Middle frontal gyrus (tissue), 1 donor: ENCODE results near the gene SHH.
"Not testable (repeated sequence)": the region's sequence is repeated elsewhere in the genome, so short reads cannot be mapped to it uniquely, and the experiment has no call there.

Source experiments
- DNase-seq: peaks from one replicate; pipeline ENCODE4 v3.0.0-alpha.2; 2015; ENCODE audit warnings: low spot score; ENCODE audit errors: extremely low spot score

Gene SHH

GRCh38 chr7:155843426-155844018 lies 31.3 kb upstream of the SHH start:
- DNase-seq: no peak

GRCh38 chr7:155842496-155843265 lies 30.4 kb upstream of the SHH start:
- no peak for DNase-seq

GRCh38 chr7:155840909-155841308 lies 28.6 kb upstream of the SHH start:
- DNase-seq: no peak

DNA sequence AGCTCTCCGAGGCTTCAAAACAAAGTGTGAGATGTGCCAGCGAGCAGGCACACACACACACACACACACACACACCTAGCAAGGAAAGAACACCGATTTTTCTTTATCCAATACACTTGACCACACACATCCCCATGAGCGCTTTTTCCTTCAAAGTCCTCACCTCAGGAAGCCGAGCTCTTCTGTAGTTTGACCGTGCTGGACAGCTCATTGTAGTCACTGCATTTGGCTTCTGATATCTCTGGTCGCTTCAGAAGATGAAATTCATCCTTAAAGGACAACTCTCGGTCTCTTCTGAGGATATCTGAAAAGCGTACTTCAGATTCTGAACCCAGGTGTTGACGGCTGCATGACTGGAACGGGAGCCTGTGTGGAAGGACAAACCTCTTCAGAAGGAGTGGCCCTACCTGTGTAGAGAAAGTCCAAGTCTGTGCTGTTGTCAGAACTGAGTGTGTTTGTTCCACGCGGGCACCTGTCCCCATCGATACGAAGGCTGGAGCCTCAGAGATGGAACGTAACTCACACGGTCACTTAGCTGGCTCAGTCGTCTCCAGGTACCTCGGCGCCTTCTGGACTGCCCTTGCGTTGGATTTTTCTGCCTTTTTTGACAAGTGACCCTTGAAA lies 28.1 kb upstream of the SHH start:
- no peak for DNase-seq

DNA sequence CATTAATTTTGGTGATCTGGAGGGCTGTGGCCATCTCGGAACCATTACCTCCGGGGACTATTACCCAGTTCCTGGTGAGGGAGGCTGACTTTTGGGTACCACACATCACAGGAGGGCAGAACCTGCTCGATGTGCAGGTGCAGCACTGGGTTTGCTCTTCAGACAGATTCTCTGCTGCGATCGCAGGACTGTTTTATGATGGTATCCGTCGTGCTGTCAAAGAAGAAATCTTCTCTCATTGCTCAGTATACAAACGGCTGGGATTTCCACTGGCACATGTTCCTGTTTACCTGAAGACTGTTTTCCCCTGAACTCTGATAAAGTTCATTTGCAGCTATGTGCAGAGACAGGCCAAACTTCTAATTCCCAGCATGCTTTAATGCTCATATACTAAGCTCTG lies 27.2 kb upstream of the SHH start:
- DNase-seq: no peak

DNA sequence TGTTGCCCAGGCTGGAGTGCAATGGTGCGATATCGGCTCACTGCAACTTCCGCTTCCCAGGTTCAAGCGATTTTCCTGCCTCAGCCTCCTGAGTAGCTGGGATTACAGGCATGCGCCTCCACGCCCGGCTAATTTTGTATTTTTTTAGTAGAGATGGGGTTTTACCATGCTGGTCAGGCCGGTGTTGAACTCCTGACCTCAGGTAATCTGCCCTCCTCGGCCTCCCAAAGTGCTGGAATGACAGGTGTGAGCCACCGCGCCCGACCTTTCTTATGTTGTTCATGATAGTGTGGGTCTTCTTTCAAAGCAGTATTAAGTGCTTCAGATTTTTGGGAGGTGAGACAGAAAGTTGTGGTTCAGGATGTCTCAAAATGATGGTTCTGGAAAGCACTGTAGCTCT lies 26.0 kb upstream of the SHH start:
- DNase-seq: not testable (repeated sequence)

GRCh38 chr7:155837126-155837479 lies 24.8 kb upstream of the SHH start:
- DNase-seq: no peak

DNA sequence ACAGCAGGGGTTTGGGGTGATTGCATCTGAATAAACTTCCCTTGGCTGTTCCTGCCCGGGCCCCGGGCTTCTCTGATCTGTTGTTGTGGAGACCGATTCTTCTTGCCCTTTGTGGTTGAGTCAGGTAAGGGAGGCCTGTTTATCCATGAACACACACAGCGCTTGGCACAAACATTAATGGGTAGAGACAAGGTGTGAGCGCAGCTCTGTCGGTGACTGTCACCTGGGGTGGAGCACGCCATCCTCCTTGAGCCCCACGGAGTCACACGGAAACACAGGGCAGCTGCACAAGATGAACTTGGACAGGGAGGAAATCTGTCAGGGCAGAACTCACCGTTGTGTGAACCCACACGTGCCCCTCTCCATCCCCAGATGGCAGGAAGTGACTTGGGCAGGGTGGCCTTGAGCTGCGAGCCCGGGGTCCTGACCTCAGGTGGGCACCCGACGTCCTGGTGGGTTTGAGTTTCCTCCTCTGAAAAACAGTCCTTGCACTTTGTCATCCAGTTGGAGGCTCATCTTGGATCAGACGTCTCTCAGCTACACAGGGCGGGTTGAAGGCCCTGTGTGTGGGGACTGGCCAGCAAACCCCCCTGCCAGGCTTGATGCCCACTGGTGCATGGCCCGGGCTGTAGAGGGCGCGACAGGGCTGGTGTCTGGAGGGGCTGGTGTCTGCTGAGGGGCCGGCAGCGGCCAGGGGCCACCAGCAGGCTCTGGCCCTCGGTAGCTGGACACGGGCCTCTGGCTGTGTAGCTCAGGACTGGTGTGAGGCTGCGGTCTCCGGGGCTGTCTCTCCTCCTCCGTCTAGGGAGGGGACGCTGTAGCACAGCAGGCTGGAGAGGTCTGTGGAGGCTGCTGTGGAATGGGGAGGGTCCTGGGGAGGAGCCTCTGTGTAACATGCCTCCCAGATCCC lies 24.2 kb upstream of the SHH start:
- DNase-seq: no peak

GRCh38 chr7:155835446-155836215 lies 23.4 kb upstream of the SHH start:
- DNase-seq: no peak

- no peak for DNase-seq
These were observed 22.3 kb upstream of the SHH start for GRCh38 chr7:155834486-155835048.

DNA sequence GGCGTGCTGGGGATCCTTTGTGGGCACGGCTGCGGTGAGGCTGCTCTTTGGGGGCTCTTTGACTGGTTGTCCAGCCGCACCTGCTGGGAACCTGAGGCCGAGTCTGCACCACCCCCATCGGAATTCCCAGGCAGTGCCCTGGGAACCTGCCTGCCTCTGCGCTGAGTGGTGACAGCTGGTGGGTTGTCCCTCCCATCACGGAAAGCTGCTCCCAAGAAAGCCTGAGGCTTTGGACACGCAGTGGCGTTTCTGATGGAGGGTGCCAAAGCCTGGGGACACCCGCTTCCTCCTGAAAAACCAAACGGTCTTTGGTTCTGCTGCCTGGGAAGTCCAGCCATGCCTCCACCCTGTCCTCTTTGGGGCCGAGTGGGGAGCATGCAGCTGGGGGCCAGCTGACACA lies 21.4 kb upstream of the SHH start:
- DNase-seq: no peak

- no peak for DNase-seq
These were observed 20.3 kb upstream of the SHH start for GRCh38 chr7:155832581-155832981.

DNA sequence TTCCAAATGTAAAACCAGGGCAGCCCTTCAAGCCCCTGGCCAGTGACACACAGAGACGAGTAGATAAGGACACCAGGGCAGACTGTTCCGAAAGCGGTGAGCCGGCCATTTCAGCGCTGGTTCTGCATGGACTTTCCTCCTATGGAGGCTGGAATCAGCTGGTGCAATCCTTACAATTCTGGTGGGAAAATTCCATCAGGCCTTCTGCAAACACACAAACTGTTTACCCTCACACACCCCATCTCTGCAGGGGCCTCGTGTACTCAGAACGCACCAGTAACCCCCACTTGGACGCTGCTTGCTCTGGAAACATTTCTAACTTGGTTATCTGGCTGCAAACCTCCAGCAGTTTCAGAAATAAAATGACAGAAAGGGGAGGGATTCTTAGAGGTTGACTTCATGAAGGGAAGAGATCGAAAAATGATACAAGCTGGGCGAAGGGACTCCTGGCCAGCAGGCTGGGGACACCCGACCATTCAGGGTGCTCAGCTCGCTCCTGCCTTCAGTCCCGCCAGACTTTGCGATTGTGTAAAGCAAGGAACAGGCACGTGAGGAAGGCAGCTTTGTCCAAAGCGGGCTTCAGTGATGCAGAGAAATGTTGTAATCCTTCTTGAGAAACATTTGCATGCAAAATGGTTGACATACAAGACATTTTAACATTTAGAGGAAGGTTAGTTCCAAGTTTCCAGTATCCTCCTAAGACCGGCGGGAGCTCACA lies 19.7 kb upstream of the SHH start:
- DNase-seq: no peak

DNA sequence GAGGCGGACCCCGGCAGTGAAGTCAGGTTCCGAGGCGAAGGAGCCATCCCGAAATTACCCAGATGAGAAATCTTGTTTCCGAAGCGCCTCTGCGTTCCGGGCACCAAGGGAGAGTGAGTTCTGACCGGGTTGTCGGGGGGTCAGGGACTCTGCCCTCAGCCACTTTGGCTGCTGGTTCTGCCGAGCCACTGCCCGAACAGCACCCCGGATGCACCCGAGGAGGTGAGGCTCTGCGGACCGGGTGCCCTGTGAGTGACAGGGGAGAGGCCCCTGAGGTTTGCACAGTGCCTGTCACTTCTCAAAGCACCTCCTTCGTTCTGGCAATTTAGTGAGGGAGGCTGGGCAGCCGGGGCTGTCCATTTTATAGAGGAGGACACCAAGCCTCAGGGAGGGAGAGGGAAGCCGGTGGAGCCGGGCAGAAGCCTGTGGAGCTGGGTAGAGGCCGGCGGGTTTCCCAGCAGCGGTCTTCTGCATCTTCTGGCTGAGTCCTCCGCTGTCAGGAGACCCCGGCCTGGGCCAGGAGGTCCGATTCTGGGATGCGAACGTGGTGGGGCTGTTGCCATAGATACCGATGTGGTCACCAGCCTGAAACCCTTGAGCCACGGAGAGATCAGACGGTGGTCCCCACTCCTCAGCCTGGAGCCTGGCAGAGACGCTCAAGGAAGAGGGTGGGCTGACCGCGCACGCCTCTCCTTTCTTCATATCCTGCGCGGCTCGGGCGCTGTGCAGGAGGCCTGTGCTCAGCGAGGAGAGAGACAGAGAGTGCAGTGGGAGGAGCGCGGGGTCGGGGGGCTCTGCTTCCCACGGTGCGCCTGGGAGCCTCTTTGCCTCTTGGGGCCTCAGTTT lies 18.9 kb upstream of the SHH start:
- DNase-seq: no peak

- no peak for DNase-seq
These were observed 17.7 kb upstream of the SHH start for GRCh38 chr7:155829796-155830470.

GRCh38 chr7:155825336-155825735 lies 13.1 kb upstream of the SHH start:
- no peak for DNase-seq

- no peak for DNase-seq
These were observed 12.1 kb upstream of the SHH start for GRCh38 chr7:155824227-155824886.

DNA sequence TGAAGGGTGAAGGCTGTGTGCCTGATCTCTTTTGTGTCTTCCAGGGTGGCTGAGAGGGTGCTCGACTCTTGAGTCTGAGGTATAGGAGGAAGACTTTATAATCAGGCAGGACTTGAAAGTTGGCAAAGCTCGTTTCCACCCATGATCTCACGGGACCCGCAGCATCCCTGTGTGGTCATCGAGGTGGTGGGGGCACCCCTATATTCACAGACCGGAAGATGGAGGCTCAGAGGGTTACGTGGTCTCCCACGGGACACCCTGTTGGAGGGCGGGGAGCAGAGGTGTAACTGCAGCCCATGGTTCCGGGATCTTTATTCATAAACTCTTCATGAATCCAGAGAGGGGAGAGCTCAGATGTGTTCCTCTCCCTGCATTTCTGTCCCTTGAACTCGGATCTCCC lies 9.6 kb upstream of the SHH start:
- DNase-seq: no peak
